ENCODE results near the gene EMX1.
A peak's percentile ranks its signal among the peaks of the same experiment; 100 is the strongest.

EMX1 gene

GRCh38 chr2:72926368-72926767 lies 9.0 kb downstream of the EMX1 start:
- DNase-seq, result no peak

- DNase-seq, result no peak
These were observed 9.6 kb downstream of the EMX1 start for GRCh38 chr2:72926811-72927465.

GRCh38 chr2:72927619-72928550 lies 10.6 kb downstream of the EMX1 start:
- DNase-seq, result no peak

- DNase-seq, result no peak
These were observed 11.7 kb downstream of the EMX1 start for GRCh38 chr2:72929010-72929409.

DNA sequence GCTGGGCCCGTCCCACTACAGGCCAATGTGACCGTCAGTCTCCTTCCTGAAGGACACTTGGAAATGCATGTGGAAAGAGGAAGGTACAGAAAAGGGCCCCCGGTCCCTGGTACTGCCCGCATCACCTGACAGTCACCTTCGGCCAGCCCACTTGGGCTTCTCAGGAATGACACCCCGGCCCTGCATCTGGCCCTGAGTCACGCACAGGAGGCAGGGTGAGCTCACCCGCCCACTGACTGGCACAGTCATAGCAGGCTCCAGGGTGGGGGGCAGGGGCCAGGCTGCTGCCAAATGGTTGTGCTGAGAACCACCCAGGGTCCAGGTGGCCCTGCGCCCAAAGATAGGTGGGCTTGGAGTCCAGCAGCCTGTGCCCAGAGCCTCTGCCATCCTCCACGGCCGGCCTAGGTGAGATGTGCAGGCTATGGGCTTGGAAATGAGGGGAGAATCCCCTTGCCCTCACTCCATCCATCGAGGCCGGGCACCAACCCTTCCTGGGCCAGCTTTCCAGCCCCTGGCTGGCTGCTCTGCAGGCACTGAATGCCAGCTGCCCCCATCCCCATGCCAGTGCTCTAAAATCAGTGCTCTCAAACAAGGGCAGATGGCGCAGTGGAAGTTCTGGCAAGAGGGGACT lies 14.1 kb downstream of the EMX1 start:
- DNase-seq, result no peak

- DNase-seq, result no peak
These were observed 14.9 kb downstream of the EMX1 start for GRCh38 chr2:72932045-72932740.

- DNase-seq, result no peak
These were observed 15.5 kb downstream of the EMX1 start for GRCh38 chr2:72932805-72933204.

DNA sequence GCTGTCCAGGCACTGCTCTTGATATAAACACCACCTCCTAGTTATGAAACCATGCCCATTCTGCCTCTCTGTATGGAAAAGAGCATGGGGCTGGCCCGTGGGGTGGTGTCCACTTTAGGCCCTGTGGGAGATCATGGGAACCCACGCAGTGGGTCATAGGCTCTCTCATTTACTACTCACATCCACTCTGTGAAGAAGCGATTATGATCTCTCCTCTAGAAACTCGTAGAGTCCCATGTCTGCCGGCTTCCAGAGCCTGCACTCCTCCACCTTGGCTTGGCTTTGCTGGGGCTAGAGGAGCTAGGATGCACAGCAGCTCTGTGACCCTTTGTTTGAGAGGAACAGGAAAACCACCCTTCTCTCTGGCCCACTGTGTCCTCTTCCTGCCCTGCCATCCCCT lies 15.9 kb downstream of the EMX1 start:
- no peak for DNase-seq

GRCh38 chr2:72933646-72934151 lies 16.4 kb downstream of the EMX1 start:
- no peak for DNase-seq

- DNase-seq, result peak; percentile 33
These were observed 17.6 kb downstream of the EMX1 start for GRCh38 chr2:72934683-72935610.

- no peak for DNase-seq
These were observed 18.3 kb downstream of the EMX1 start for GRCh38 chr2:72935611-72935957.

DNA sequence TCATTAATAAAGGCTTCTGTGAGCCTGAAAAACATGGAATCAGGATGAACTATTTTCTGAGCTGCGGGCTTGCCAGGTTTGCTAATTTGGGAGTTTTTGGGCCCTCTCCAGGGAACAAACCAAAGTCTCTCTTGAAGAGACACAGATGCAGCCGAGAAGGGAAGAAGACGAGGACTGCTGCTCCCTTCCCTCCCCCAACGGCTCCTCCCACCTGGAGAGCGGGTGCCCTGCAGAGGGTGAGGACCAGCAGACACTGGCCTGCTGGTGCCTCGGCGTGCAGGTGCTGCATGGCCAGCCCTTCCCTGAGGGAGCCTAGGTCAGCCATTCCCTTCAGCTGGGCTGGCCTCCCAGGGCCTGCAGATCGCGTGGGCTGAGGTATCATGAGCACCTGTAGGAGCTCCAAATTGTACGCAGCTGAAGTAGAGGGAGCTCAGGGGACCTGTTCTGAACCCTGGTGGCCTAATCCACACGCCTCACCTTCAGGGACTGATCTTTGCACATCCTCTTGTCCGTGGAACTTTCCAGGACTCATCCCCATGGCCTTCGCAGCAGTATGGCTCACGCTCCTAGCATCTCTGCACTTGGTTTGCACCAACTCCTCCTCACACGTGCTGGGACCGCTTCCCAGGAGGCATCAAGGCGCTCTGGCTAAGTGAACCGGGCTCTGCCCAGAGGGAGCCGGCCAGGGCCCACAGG lies 19.5 kb downstream of the EMX1 start:
- DNase-seq, result no peak

DNA sequence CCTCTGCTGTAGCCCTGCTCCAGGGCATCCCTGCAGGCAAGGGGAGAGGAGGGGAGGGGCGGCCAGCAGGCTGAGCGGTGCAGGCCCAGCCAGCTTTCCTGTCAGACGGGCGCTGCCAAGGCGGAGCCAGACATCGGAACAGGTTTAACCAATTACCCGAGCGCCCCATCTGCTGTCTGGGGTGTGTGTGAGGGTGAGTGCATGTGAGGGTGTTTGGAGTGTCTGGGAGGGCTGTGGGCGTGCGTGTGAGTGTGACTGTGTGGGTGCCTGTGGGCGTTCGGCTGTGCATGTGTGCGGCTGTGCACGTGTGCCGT lies 20.0 kb downstream of the EMX1 start:
- no peak for DNase-seq

- DNase-seq, result no peak
These were observed 21.1 kb downstream of the EMX1 start for GRCh38 chr2:72938455-72938854.

- no peak for DNase-seq
These were observed 23.0 kb downstream of the EMX1 start for GRCh38 chr2:72940361-72940760.

- no peak for DNase-seq
These were observed 23.5 kb downstream of the EMX1 start for GRCh38 chr2:72940786-72941185.

GRCh38 chr2:72942293-72942692 lies 25.0 kb downstream of the EMX1 start:
- DNase-seq, result no peak

GRCh38 chr2:72942881-72943418 lies 25.6 kb downstream of the EMX1 start:
- no peak for DNase-seq

- no peak for DNase-seq
These were observed 26.4 kb downstream of the EMX1 start for GRCh38 chr2:72943540-72944395.

GRCh38 chr2:72944804-72945449 lies 27.6 kb downstream of the EMX1 start:
- DNase-seq, result no peak
